NB4 (cell line): ENCODE data around the gene PDE4D.
"Not testable (repeated sequence)": the region's sequence is repeated elsewhere in the genome, so short reads cannot be mapped to it uniquely, and the experiment has no call there.

Experiments
- DNase-seq: peaks from one replicate; pipeline ENCODE4 v3.0.0; 2010; ENCODE audit warnings: low read depth
- H3K4me3 ChIP-seq: one replicate; pipeline ENCODE4 v1.5.1; 2011; ENCODE audit warnings: mild to moderate bottlenecking, low read depth, low read length, moderate library complexity
- MAX ChIP-seq: IDR thresholded peaks from 2 replicates; pipeline ENCODE4 v1.6.1; 2011; ENCODE audit warnings: low read depth, low read length
- MYC ChIP-seq: IDR thresholded peaks from 2 replicates; pipeline ENCODE4 v1.6.1; 2011; ENCODE audit warnings: low read depth, low read length
- POLR2A ChIP-seq: IDR thresholded peaks from 2 replicates; pipeline ENCODE4 v1.6.1; 2011; ENCODE audit warnings: mild to moderate bottlenecking; ENCODE audit not compliant: insufficient read length; ENCODE audit errors: extremely low read depth
- TF ChIP-seq, protein P1 (sequence below): IDR thresholded peaks from one replicate; pipeline ENCODE4 v1.5.1; 2012; ENCODE audit warnings: low read depth, low read length

Gene PDE4D

DNA sequence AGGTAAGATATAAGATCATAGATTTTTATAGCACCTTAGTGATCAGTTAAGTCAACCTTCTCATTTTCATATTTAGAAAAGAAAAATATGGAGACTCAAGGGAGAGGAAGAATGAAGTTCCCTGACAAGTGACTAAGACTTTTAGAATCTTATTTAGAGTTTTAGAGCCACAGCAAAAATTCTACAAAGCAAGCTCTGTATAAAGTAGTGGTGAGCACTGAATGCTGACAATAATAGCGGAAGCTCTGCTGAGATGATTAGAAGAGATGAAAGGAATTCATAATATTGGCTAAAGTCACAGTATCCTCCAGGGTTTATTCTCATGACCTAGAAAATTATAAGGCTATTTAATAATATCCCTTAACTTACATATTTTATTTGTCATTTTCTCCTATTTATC lies 316.0 kb downstream of the PDE4D start:
- TF ChIP-seq, protein P1, sequence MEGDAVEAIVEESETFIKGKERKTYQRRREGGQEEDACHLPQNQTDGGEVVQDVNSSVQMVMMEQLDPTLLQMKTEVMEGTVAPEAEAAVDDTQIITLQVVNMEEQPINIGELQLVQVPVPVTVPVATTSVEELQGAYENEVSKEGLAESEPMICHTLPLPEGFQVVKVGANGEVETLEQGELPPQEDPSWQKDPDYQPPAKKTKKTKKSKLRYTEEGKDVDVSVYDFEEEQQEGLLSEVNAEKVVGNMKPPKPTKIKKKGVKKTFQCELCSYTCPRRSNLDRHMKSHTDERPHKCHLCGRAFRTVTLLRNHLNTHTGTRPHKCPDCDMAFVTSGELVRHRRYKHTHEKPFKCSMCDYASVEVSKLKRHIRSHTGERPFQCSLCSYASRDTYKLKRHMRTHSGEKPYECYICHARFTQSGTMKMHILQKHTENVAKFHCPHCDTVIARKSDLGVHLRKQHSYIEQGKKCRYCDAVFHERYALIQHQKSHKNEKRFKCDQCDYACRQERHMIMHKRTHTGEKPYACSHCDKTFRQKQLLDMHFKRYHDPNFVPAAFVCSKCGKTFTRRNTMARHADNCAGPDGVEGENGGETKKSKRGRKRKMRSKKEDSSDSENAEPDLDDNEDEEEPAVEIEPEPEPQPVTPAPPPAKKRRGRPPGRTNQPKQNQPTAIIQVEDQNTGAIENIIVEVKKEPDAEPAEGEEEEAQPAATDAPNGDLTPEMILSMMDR: no peak
- TF ChIP-seq MAX (no peak), POLR2A (no peak), MYC (no peak)
- DNase-seq: no peak
- H3K4me3 ChIP-seq: no peak overlapping the region

GRCh38 chr5:59575648-59576445 lies 317.7 kb downstream of the PDE4D start:
- TF ChIP-seq MYC: no peak
- no peak for TF ChIP-seq MAX
- no peak for TF ChIP-seq POLR2A
- TF ChIP-seq, protein P1: no peak
- no peak for DNase-seq

DNA sequence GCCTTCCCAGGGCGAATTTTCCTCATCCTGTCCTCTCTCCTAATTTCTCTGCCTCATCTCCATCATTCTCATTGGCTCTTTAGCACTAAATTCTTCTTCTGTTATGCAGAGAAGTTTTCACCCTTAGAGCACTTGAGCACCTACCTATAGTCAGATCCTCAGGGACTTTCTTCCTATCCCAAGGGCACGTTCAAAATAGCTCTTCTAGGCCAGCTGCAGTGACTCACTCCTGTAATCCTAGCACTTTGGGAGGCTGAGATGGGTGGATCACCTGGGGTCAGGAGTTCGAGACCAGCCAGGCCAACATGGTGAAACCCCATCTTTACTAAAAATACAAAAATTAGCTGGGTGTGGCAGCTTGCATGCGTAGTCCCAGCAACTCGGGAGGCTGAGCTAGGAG lies 320.0 kb downstream of the PDE4D start:
- not testable (repeated sequence) for H3K4me3 ChIP-seq

More at GRCh38 chr5:59575648-59576445, 317.7 kb downstream of the PDE4D start:
- H3K4me3 ChIP-seq: no peak overlapping the region

GRCh38 chr5:59571067-59571466 lies 322.5 kb downstream of the PDE4D start:
- no peak overlapping the region for H3K4me3 ChIP-seq
- DNase-seq: no peak
- TF ChIP-seq POLR2A: no peak
- TF ChIP-seq, protein P1: no peak

More for the DNA sequence above, 320.0 kb downstream of the PDE4D start:
- not testable (repeated sequence) for DNase-seq

- no peak overlapping the region for H3K4me3 ChIP-seq
- DNase-seq: no peak
- TF ChIP-seq MAX: no peak
- TF ChIP-seq, protein P1: no peak
- no peak for TF ChIP-seq POLR2A
- no peak for TF ChIP-seq MYC
Measured at GRCh38 chr5:59569608-59570334, 323.8 kb downstream of the PDE4D start.

DNA sequence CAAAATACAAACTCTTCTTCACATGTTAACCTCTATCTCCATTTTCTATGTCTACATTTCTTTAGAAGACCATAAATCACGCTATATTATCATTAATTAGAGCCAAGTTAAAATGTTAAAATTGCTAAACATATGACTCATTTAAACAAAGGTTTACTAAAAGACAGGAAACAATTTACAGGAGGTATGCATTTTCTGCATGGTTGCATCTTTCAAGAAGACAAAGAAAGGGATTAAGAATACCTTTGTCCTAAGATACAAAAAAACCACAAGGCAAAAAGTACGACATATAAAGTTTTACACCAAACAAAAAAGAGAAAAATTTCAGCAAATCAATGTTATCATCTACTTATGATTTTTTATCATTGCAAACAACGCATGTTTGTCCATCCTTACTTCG lies 324.4 kb downstream of the PDE4D start:
- DNase-seq: no peak
- H3K4me3 ChIP-seq: no peak overlapping the region
- TF ChIP-seq, protein P1: no peak
- no peak for TF ChIP-seq POLR2A
- TF ChIP-seq MYC: no peak
- no peak for TF ChIP-seq MAX
